GM21529 (cell line): ENCODE results near the gene FAM184B.
A peak's percentile ranks its signal among the peaks of the same experiment; 100 is the strongest.
"Not testable (repeated sequence)": the region's sequence is repeated elsewhere in the genome, so short reads cannot be mapped to it uniquely, and the experiment has no call there.

Experiments used
- ATAC-seq: cut with Tn5 transposase; IDR thresholded peaks from one replicate; pipeline ENCODE4 v1.9.1; 2021; ENCODE audit not compliant: unreplicated experiment

FAM184B gene

DNA sequence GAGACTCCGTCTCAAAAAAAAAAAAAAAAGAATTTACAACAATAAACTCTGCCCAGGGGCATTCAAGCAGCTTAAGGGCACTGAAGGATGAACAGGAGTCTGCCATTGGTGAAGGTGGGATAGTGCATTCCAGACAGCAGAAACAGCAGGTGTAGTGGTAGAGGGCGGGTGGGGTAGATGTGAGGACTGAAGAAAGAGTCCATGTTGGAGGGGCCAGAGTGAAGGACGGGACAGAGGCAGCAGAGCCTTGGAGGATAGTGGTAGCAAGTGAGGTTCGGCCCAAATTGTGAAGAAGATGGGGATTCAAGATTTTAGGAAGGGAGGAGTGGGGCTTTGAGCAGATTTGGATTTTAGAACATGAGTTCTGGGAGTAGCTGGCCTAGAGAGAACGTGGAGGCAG is 91.3 kb downstream of the FAM184B start:
- ATAC-seq: no peak

DNA sequence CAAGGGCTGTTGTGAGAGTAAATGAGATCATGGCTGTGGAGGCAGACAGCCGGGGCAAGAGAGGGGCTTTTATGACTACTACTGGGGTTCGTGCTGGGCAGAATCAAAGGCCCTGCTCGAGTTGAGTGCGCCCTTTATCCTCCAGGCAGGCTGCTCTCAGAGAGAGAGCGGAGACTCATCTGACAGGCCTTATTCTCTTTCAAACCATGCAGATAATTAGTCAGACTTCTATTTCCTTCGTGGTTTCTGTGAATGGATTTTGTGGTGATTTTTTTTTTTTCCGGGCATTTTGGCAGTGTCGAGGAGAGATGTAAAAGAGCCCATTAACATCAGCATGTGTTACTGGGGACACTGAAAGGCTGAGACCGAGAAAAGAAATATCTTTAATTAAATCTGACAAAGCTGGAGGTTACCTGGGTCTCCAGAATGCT is 93.4 kb downstream of the FAM184B start:
- ATAC-seq: no peak

DNA sequence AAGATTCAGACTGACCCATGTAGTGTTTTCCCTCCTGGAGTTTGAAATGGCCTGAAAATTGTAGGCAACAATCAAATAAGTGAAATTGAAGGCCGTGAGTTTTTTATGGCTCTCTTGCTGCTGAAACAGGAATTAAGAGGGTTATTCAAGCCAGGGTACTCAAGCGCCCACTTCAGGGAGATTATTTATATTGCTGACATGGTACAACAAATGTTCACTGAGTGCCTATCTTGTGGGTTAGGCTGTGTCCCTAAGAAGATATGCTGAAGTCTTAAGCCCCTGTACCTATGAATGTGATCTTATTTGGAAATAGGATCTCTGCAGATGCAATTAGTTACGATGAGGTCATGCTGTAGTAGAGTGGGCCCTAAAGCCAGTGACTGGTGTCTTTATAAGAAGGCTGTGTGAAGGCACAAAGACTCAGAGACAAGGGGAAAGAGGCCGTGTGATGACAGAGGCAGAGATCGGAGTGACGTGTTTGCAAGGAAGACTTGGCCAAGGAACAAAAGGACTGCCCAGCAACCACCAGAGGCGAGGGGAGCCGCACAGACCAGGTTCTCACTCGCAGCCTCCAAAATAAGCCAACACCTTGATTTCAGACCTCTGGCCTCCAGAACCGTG is 94.1 kb downstream of the FAM184B start:
- ATAC-seq: no peak

DNA sequence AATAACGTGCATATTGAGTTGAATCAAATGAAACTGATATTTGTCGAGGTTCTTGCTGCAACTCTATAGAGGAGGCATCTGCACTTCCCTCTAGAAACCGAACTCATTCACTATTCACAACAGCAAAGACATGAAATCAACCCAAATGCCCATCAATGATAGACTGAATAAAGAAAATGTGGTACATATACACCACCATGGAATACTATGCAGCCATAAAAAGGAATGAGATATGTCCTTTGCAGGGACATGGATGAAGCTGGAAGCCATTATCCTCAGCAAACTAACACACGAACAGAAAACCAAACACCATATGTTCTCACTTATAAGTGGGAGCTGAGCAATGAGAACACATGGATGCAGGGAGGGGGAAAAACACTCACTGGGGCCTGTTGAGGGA is 96.8 kb downstream of the FAM184B start:
- not testable (repeated sequence) for ATAC-seq

DNA sequence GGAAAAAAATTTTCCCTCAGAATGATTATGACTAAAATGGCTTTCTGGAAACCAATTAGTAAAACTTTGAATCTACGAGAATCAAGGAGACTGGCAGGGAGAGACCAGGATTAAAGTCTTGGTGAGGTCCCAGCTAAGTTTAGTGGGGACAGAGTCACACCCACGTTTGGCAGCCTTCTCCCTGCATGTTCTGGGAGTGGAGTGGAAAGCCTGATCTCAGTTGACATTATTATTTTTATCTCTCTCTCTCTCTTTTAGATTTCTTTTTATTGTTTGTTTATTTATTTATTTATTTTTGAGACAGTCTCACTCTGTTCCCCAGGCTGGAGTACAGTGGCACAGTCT is 99.2 kb downstream of the FAM184B start:
- ATAC-seq: no peak

DNA sequence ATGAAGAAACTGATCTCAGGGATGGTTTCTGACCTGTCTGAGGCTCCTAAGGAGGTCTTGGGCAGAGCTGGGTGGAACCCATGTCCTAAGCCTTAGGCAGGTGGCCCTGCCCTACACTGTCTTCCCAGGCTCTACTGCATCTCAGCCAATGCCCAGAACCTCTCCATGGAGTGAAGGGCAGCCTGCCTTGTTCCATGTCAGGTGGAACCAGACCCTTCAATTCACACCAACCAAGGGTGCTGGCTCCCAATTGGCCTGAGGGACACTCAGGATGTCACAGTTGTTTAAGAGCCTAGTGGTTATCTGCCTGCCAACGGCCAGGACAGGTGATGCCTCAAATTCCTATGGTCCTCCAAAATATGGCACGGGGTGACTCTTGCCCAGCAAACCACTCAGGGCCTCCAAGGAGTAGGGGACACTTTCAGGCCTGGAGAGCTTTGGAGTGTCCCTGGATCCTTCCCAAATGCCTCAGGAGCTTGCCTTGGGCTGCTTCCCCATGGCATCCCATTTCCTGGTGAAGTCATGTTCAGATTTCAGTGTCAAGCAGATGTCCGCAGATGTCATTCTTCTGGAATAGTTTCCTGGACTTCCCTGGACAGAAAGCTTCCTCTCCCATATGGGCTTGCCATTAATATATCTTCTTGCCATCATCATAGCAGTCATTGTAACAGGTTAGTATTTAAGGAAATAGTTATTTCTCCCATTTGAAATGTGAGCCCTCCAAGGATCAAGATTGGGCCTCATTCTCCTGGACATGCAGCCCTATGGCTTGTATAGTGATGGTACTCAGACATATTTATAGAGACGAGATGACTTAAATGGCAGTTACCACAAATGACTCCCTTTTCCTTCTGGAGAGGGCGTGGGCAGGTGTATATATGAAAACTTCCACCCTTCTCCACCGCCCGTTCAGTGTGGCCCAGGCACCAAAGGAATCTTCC is 99.9 kb downstream of the FAM184B start:
- no peak for ATAC-seq

DNA sequence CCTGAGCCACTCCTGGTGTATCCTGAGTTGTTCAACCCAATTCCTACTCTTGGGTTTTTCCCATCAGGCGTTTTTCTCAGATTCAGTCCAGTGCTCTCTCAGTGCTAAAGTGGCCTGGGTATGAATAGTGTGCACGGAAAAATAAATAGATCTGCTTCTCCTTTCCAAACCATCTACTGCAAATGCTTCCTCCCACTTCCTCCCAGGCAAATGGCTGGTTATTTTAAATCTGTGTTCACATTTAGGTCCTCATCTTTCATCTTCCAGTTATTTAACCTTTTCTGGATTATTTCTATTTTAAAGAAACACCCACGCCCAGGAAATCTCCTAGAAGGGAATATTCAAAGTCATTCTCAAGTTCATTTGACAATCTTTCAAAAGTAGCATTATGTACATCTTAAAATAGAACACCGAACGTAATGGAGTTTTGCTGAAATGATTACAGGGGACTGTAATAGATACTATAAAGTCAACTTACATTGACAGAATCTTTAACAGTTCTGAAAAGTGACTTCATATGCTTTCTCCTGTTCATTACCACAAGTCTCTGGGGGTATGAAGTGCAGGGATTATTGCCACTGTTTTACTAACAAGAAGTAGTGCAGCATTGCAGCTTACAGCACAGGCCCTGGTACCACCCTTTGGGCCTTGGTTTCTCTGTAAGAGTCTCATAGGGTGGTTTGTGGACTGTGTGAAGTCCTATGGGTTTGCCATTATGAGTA is 100.7 kb downstream of the FAM184B start:
- no peak for ATAC-seq

DNA sequence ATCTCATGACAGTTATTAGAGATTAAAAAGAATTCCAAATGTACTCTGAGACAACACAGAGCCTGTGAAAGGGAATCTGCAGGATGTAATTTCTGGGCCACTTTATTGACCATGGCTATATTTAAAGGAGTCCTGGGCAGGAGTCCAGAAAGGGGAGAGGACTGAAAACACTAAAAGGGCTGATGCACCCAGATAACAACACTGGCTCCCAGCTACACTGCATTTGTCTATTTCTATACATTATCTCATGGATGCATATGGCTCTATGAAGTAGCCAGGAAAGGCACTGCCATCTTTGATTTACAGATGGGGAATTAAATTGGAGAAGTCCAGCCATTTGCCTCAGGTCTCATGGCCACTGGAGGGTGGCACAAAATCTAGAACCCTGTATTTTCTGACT is 111.0 kb downstream of the FAM184B start:
- ATAC-seq: no peak

DNA sequence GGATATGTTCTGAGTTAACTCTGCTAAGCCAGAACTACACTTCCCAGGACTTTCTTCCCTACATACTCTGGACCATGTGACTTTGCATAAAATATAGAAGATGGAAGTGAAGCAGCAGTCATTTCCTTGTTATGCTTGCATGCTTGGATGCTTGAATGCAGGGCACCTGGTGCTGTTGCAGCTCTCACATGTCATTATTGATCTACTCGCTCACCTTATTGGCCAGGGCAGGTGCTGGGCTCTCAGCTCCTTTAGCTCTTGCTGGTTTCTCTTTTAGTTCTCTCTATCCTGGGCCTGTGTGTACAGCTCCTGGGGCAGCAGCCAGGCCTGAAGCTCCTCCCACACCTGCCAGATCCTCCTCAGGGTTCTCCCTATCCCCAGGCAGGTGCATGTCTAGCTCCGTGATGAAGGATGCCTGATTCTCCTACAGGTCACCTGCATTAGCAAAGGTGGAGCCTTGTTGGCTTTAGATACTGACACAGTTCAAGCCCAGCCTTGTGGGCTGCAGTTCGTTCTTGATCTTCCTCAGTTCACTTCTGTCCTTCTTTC is 113.7 kb downstream of the FAM184B start:
- ATAC-seq: no peak

DNA sequence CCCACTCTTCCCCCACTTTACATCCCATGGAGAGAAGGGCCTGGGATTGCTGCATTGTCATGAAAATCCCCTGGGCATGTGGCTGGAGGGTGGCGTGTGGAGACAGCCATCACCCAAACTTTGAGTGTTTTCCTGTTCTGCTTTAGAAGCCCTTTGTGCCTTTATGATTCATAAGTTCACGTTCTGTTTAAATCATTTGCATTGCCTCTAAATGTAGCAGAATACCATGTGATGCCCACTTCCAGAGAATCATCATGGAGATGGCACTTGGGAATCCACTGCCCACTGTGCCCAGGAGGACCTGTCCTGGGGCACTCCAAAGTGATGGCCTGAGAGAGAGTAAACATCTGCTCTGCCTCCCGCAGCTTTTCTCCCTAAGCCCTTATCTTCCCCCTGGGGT is 114.2 kb downstream of the FAM184B start:
- ATAC-seq: no peak

DNA sequence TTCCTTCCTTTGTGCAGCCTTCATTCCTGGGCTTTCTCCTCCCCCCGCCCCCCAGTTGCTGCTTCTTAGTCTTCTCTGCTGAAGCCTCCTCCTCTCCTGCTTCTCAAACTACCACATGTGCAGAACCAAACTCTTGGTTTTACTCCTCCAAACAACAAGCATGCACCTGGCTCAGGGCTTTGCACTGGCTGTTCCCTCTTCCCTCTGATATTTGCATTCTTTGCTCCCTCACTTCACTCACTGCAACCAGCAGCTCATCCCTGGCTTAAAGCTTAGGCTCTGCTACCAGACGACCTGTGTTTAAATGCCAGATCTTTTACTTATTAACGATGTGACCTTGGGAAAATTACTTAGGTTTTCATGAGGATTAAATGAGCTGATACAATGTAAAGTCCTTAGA is 115.6 kb downstream of the FAM184B start:
- no peak for ATAC-seq

DNA sequence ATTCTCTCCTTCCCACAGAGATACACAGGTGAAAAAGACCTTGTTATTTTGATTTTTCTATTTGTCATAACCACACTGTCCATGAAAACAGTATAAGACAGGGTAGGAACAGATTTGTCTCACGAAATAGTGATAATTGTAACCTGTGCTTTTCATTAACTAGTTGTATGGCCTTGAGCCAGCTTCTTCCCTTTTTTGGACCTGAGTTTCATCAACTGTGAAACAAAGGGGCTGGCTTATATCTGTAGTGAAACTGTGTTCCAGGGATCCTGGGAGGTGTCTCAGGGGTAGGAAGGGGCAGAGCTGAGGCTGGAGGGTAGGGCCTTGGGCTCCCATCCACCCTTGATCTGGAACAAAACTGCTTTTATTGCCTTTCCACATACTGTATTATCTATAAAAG is 116.1 kb downstream of the FAM184B start:
- ATAC-seq: peak; percentile 29

DNA sequence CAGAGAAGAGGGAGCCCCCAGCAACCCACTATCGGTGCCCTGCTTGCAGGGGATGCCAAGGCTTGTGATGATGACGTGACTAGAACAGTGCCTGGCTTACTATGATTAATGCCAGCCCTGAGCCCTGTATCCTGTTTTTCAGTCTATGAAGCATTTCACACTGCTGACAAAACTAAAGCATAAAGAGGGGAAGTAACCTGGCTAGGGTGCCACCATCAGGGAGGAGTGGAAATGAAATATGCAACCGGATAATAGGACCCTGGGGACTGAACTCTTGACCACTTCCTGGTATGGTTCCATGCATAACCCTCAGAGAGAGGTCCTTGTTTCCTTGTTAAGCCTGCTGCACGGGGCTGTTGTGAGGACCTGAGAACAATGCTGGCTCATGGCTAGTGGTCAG is 116.7 kb downstream of the FAM184B start:
- ATAC-seq: peak; percentile 92

DNA sequence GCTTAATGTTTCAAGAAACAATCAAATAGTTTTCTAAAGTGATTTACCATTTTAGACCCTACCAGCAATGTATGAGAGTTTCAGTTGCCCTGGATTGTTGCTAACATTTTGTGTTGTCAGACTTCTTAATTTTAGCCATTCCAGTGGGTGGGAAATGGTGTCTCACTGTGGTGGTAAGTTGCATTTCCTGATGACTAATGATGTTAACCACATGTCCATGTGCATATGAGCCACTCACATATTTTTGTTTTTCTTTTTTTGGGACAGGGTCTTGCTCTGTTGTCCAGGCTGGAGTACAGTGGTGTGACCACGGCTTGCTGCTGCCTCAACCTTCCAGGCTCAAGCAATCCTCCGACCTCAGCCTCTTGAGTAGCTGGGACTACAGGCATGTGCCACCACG is 118.7 kb downstream of the FAM184B start:
- no peak for ATAC-seq

DNA sequence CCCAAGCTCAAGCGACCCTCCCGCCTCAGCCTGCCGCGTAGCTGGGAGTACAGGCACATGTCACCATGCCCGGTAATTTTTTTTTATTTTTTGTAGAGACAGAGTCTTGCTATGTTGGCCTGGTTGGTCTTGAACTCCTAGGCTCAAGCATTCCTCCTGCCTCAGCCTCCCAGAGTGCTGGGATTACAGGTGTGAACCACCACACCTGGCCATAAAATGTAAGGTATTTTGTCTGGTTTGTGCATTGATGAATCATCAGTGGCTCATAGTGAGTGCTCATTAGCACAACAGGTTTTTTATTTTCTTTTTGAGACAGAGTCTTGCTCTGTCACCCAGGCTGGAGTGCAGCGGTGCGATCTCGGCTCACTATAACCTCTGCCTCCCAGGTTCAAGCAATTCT is 122.2 kb downstream of the FAM184B start:
- not testable (repeated sequence) for ATAC-seq

DNA sequence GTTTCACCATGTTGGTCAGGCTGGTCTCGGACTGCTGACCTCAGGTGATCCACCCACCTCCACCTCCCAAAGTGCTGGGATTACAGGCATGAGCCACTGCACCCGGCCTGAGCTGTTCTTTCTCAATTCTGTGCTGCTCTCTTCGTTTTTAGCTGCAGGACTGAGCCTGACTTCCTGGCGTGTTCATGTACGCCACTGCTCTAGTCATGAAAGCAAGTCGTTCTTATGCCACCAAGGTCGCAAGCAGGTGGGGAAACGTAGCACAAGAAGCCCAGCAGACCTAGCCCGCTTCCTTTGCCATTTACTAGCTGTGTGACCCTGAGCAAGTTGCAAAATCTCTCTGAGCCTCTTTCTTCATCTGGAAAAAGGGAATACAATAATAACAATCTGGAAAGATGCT is 123.6 kb downstream of the FAM184B start:
- ATAC-seq: no peak

DNA sequence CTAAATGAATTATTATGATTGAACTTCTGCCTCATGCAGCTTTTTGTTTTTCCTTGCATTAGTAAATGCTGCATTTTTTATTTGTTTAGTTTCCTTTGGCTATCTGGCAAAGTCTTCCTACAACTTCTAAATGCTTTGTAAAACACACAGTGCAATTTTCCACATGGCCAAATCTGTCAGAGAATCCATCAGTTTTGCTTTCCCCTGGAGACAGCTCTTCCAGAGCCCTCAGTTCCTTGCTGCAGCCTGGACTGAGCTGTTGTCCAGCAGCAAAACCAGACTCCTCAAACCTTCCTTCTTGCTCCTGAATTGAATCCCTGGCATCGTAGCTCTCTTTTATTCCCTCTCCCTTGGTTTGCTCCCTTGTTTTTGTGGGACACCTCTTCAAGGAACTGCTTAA is 124.3 kb downstream of the FAM184B start:
- ATAC-seq: no peak

DNA sequence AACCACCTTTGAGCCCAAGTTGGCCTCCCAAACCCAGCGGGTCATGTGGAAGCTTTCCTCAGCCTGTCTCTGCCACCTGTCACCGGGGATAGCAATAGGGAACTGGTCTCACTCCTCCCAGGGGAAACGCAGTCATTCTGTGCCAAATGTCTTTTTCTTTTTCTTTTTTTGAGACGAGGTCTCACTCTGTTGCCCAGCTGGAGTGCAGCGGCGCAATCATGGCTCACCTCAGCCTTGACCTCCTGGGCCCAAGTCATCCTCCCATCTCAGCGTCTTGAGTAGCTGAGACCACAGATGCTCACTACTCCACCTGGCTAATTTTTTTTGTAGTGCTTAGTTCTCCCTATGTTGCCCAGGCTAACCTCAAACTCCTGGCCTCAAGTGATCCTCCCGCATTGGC is 126.7 kb downstream of the FAM184B start:
- ATAC-seq: no peak

DNA sequence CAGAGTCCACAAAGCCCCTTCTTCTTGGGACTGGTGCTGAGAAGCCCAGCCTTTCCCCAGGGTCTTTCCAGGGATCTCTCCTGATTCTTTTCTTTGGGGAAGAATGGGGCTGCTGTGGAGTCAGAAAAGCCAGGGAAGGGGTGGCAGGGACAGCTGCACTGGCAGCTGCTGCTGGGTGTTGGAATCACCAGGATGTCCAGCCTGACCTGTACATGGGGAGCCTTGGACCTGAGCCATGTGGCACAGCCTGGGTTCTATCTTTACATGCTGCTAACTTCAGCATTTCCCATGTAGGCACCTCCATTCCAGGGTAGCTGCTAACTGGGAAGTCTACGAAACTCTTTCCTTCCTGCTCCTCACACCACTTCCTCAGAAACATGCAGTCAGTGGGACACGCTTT is 131.0 kb downstream of the FAM184B start:
- no peak for ATAC-seq

DNA sequence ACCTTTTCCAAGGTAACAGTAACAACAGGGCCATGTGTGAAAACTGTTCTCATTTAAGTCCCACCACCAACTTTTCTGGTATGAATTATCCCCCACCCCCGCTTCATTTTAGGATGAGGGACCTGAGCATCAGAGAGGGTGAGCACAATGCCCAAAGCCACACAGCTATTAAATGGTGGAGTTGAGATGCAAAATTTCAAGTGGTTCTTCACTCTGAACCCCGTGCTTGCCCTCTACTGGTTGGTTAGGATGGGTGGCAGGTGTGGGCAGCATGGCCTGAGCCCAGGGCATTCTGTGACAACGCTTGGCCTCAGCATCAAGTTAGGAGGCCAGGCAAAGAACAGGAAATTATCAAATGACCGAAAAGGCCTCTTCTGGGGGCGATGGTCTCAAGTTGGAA is 133.5 kb downstream of the FAM184B start:
- no peak for ATAC-seq

DNA sequence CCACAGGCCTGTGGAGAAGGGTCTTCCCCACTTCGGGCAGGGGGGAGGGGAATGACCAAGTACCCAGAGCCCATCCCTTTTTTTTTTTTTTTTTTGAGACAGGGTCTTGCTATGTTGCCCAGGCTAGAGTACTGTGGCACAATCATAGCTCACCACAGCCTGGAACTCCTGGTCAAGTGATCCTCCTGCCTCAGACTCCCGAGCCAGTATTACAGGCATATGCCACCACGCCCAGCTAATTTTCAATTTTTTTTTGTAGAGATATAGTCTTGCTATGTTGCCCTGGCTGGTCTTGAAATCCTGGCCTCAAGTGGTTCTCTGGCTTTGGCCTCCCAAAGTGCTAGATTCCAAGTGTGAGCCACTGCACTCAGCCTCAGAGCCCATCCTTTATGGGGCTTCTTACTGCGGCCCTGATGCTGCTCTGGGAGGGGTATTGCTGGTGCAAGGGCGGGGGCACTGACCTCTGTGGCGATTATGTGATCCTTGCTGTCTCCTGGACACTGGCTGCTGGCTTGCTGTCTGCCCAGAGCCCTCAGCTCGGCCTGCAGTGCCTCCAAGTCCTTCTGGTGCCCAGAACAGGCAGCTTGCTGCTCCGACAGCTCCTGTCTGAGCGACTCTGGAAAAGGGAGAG is 134.1 kb downstream of the FAM184B start:
- ATAC-seq: no peak
